Thyroid gland (tissue), 4 donors: ENCODE measurements around the gene RXYLT1. TPM values are rescaled to one million over a fixed set of nuclear protein-coding genes. Genes with fewer than 3 reads are reported as not detected.

Source experiments
- DNase-seq, 2 donors: peaks; one replicate each; pipeline ENCODE4 v3.0.0-alpha.2; 2019
- H3K27ac ChIP-seq, 3 donors: fragments of 200-600 bp; sonication (generic); 1 replicate in 2 of 3; 2 replicates in 1 of 3; pipeline ENCODE4 v1.5.1; 2016 to 2019; ENCODE audit warnings: mild to moderate bottlenecking in 1 of 3, moderate library complexity in 1 of 3
- H3K27me3 ChIP-seq: fragments of 200-600 bp; sonication (generic); one replicate; pipeline ENCODE4 v1.5.1; 2019
- H3K36me3 ChIP-seq, 2 donors: fragments of 200-600 bp; sonication (generic); one replicate each; pipeline ENCODE4 v1.5.1; 2016 to 2019
- H3K4me1 ChIP-seq, 2 donors: fragments of 200-600 bp; sonication (generic); one replicate each; pipeline ENCODE4 v1.5.1; 2017 to 2019
- H3K4me3 ChIP-seq, 3 donors: fragments of 200-600 bp; sonication (generic); replicated peaks in 1 of 3; 1 replicate in 2 of 3; 2 replicates in 1 of 3; pipeline ENCODE4 v1.5.1; 2016; ENCODE audit warnings: mild to moderate bottlenecking in 1 of 3
- H3K9me3 ChIP-seq: fragments of 200-600 bp; sonication (generic); one replicate; pipeline ENCODE4 v1.5.1; 2017
- CTCF ChIP-seq, 6 experiments: fragments of 200-600 bp in 3 of 6; fragments of 450-650 bp in 3 of 6; sonication (generic) in 3 of 6; IDR thresholded peaks; one replicate each; pipeline ENCODE4 v1.5.1; 2016 to 2019; ENCODE audit warnings: antibody characterized with exemption in 6 of 6, mild to moderate bottlenecking in 2 of 6, inconsistent platforms in 1 of 6, moderate library complexity in 1 of 6
- POLR2A ChIP-seq, 2 donors: fragments of 450-650 bp; IDR thresholded peaks; one replicate each; pipeline ENCODE4 v1.6.1; 2017; ENCODE audit warnings: antibody characterized with exemption in 2 of 2, mild to moderate bottlenecking in 2 of 2, moderate library complexity in 1 of 2
- WGBS, 2 donors: methylation state at CpG; one replicate each; pipeline ENCODE4 v1.1.5; 2017; 5-methylcytosine and 5-hydroxymethylcytosine counted together
- intact Hi-C: fragments of 100-400 bp; cut with DNase I; formaldehyde crosslinking; loops from one replicate; pipeline ENCODE4 v1.15.1; 2023
- total RNA-seq, 4 donors: library from RNA; depleted of rRNA; stranded (reverse); fragments of >200 nt; gene quantifications; one replicate each; pipeline ENCODE4 v1.2.3, GENCODE V29; 2016

Gene RXYLT1
- total RNA-seq, 4 donors from 2014 or later, result 11.9 to 30.0 (median 16.8) TPM

- WGBS, 2 donors, result 15 to 31% methylated on average over 11 to 27 of the region's 28 CpGs
- intact Hi-C loops, result loop anchor here (10.0 kb wide), 1 partner anchor 242 kb away; no protein-coding TSS in a partner anchor
- H3K27ac ChIP-seq, result peak overlapping the region; percentile 89 to 98 (median 92)
- H3K27me3 ChIP-seq, result no peaks in the 10 kb centered on the region
- peak overlapping the region; percentile 70 to 84 (median 71) for H3K4me3 ChIP-seq
- no peak for DNase-seq
- no peaks in the 10 kb centered on the region for H3K36me3 ChIP-seq
- H3K4me1 ChIP-seq, result peaks cover 8 to 16% of the 10 kb centered on the region in 2 donors
- TF ChIP-seq CTCF (IDR thresholded peaks at IDR 0.05) (no peak), POLR2A (IDR thresholded peaks at IDR 0.05) (no peak)
- H3K9me3 ChIP-seq, result no peaks in the 10 kb centered on the region
These were observed 63.6 kb downstream of the RXYLT1 start for GRCh38 chr12:63843254-63843720.

GRCh38 chr12:63843721-63844390, 64.1 kb downstream of the RXYLT1 start:
- DNase-seq, result peak; percentile 90 to 93
- no peaks in the 10 kb centered on the region for H3K27me3 ChIP-seq
- intact Hi-C loops, result loop anchor here (10.0 kb wide), 1 partner anchor 241 kb away; no protein-coding TSS in a partner anchor
- H3K27ac ChIP-seq, result peak overlapping the region; percentile 89 to 98 (median 92)
- peaks cover 8 to 20% of the 10 kb centered on the region in 2 donors for H3K4me1 ChIP-seq
- TF ChIP-seq CTCF (IDR thresholded peaks at IDR 0.05) (peak; percentile 62 to 99 (median 94)), POLR2A (IDR thresholded peaks at IDR 0.05) (peak; percentile 33 to 74)
- H3K4me3 ChIP-seq, result peak overlapping the region; percentile 70 to 84 (median 71)
- no peaks in the 10 kb centered on the region for H3K9me3 ChIP-seq
- 0 to 2% methylated on average over 7 to 22 of the region's 80 CpGs for whole genome bisulfite sequencing, 2 donors
- no peaks in the 10 kb centered on the region for H3K36me3 ChIP-seq

- peak; percentile 78 to 82 for DNase-seq
- Histone ChIP-seq H3K27me3 (no peaks in the 10 kb centered on the region), H3K4me1 (peaks cover 11 to 24% of the 10 kb centered on the region in 2 donors), H3K27ac (peak within 1 kb of the TSS; percentile 89 to 98 (median 92)), H3K4me3 (peak within 1 kb of the TSS; percentile 70 to 84 (median 71)), H3K9me3 (no peaks in the 10 kb centered on the region), H3K36me3 (no peaks in the 10 kb centered on the region)
- no peak for TF ChIP-seq CTCF (IDR thresholded peaks at IDR 0.05)
- peak in 1 of 2 donors; percentile 47 for TF ChIP-seq POLR2A (IDR thresholded peaks at IDR 0.05)
- intact Hi-C loops, result loop anchor here (5.0 to 10.0 kb wide), 2 partner anchors 240 to 338 kb away; no protein-coding TSS in a partner anchor
- 1% methylated on average over 36 to 40 of the region's 52 CpGs for WGBS, 2 donors
These were observed 65.0 kb downstream of the RXYLT1 start, which contains the start of gene SRGAP1 for GRCh38 chr12:63844391-63845341. SRGAP1 (plus strand) TSS chr12:63844700; CDS start chr12:63844817, 117 bp downstream.

- TF ChIP-seq CTCF (IDR thresholded peaks at IDR 0.05) (no peak), POLR2A (IDR thresholded peaks at IDR 0.05) (peak in 1 of 2 donors; percentile 9)
- 20 to 28% methylated on average over 2 of the region's 2 CpGs for WGBS, 2 donors
- no peaks in the 10 kb centered on the region for H3K36me3 ChIP-seq
- peaks cover 11 to 24% of the 10 kb centered on the region in 2 donors for H3K4me1 ChIP-seq
- no peaks in the 10 kb centered on the region for H3K9me3 ChIP-seq
- DNase-seq, result no peak
- no peak overlapping the region for H3K27ac ChIP-seq
- intact Hi-C loops, result loop anchor here (5.0 to 10.0 kb wide), 2 partner anchors 239 to 337 kb away; no protein-coding TSS in a partner anchor
- no peaks in the 10 kb centered on the region for H3K27me3 ChIP-seq
- H3K4me3 ChIP-seq, result peak overlapping the region in 2 of 3 donors; percentile 70 to 71
These were observed 66.0 kb downstream of the RXYLT1 start for GRCh38 chr12:63845726-63846125.
